BJ (cell line): Measurements from ENCODE around the gene ARHGAP25. TPM values are rescaled to one million over a fixed set of nuclear protein-coding genes. Genes with fewer than 3 reads are reported as not detected.

Experiments
- CTCF ChIA-PET: fragments of 350-600 bp; formaldehyde crosslinking; extraction: SDS; loops from one replicate; lab custom pipeline; 2021; ENCODE audit warnings: antibody characterized with exemption, inconsistent platforms; lab: Yijun Ruan, JAX
- POLR2A ChIA-PET: fragments of 300-600 bp; sonication (Branson Sonifier 250); formaldehyde crosslinking; extraction: SDS; loops from one replicate; lab custom pipeline; 2021; ENCODE audit warnings: antibody characterized with exemption; lab: Charles Lee
- DNase-seq: peaks from one replicate; pipeline ENCODE4 v3.0.0-alpha.2; 2011; ENCODE audit warnings: low read depth
- H3K27me3 ChIP-seq: 2 replicates; pipeline ENCODE4 v1.6.0; 2011; ENCODE audit warnings: low read length; ENCODE audit not compliant: control insufficient read depth, insufficient read depth
- H3K36me3 ChIP-seq: 2 replicates; pipeline ENCODE4 v1.5.1; 2011; ENCODE audit warnings: low read length; ENCODE audit not compliant: control insufficient read depth, insufficient read depth
- H3K4me3 ChIP-seq: 2 replicates; pipeline ENCODE4 v1.5.1; 2011; ENCODE audit warnings: low read depth, mild to moderate bottlenecking, control low read depth, low read length
- polyA plus RNA-seq: library from polyadenylated mRNA; depleted of rRNA; stranded (reverse); fragments of >200 nt; gene quantifications from 2 replicates; pipeline ENCODE4 v1.2.3, GENCODE V29; 2011
- TF ChIP-seq, protein P1 (sequence below): IDR thresholded peaks from 2 replicates; pipeline ENCODE4 v1.5.1; 2011; ENCODE audit warnings: low read depth, mild to moderate bottlenecking, control low read depth, inconsistent platforms, low read length, moderate library complexity; ENCODE audit not compliant: insufficient read depth

Gene ARHGAP25
- polyA plus RNA-seq, 1 experiment: not detected

DNA sequence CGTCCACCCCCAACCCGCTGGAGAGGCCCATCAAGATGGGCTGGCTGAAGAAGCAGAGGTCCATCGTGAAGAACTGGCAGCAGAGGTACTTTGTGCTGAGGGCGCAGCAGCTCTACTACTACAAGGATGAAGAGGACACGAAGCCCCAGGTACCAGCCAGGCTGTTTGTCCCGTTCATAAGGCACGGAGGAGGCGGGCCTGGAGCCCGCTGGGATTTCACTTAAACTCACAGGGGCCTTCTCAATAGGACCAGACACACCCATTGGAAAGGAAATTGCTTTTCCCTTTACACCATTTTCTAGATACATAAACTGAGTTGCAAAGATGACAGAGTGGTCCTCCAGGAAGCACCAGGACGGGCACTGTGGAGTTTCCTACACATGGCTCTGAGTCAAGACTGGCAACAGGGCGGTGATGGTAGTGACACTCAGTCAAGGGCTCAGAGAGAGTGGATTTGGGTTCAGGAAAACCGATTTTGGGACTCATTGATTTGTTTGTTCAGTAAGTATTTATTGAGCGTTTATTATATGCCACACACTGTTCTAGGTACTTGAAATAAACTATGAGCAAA, 40.7 kb downstream of the ARHGAP25 start:
- Histone ChIP-seq H3K36me3 (no peaks in the 10 kb centered on the region), H3K4me3 (no peak overlapping the region), H3K27me3 (0 out of 2 replicates have a peak, but pooled peaks cover 2% of the 10 kb centered on the region)
- ChIA-PET POLR2A (no interaction called here), CTCF (no interaction called here)
- TF ChIP-seq, protein P1, sequence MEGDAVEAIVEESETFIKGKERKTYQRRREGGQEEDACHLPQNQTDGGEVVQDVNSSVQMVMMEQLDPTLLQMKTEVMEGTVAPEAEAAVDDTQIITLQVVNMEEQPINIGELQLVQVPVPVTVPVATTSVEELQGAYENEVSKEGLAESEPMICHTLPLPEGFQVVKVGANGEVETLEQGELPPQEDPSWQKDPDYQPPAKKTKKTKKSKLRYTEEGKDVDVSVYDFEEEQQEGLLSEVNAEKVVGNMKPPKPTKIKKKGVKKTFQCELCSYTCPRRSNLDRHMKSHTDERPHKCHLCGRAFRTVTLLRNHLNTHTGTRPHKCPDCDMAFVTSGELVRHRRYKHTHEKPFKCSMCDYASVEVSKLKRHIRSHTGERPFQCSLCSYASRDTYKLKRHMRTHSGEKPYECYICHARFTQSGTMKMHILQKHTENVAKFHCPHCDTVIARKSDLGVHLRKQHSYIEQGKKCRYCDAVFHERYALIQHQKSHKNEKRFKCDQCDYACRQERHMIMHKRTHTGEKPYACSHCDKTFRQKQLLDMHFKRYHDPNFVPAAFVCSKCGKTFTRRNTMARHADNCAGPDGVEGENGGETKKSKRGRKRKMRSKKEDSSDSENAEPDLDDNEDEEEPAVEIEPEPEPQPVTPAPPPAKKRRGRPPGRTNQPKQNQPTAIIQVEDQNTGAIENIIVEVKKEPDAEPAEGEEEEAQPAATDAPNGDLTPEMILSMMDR: no peak
- DNase-seq: no peak

DNA sequence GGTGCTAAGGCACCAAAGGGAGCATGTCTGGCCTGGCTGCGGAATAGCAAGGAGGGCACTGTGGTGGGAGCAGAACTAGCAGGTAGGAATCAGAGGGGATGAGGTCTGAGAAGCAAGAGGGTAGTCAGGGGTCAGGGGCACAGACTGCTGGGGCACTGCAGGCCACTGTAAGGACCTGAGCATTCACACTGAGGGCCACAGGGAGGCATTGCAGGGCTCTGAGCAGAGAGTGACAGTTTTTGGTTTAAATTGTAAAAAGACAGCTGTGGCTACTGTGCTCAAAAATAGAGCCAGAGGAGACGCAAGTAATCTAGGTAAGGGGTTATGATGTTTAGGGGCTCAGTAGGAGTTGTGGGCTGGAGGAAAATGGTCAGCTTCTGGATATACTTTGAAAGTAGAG, 41.5 kb downstream of the ARHGAP25 start:
- Histone ChIP-seq H3K27me3 (0 out of 2 replicates have a peak, but pooled peaks cover 2% of the 10 kb centered on the region), H3K4me3 (no peak overlapping the region), H3K36me3 (no peaks in the 10 kb centered on the region)
- no peak for DNase-seq
- ChIA-PET POLR2A (interaction anchor here (0.6 kb wide), 1 partner anchor 28 kb away, joined by 3 read pairs; no protein-coding TSS in a partner anchor), CTCF (interaction anchor here (1.0 to 1.1 kb wide), 2 partner anchors 16 to 24 kb away, joined by 3 to 4 read pairs; no protein-coding TSS in a partner anchor)
- TF ChIP-seq, protein P1: no peak

DNA sequence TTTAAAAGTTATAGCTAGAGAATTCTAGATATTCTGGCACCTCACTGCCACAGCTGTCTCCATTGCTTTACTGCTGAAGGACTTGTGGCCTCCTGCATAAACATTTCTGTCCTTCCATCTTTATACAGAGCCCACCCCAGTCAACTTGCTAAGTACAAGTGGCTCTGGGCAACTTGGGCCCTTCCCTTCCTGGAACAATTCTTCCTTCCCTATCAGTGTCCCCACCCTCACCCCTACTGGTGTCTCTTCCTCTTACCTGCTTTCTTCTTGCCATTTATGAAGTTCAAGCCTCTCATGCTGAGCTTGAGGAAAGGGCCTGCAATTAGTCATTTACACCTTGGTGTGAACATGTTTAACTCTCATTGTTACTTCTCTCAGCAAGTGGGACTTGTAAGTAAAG, 45.0 kb downstream of the ARHGAP25 start:
- CTCF ChIA-PET: interaction anchor here (1.2 to 2.0 kb wide), 2 partner anchors 27 to 59 kb away, joined by 5 read pairs; no protein-coding TSS in a partner anchor
- peaks cover 5% of the 10 kb centered on the region; the same call in 1 of the 2 replicates for H3K27me3 ChIP-seq
- no peaks in the 10 kb centered on the region for H3K36me3 ChIP-seq
- TF ChIP-seq, protein P1: no peak
- DNase-seq: no peak
- POLR2A ChIA-PET: no interaction called here
- H3K4me3 ChIP-seq: no peak overlapping the region

DNA sequence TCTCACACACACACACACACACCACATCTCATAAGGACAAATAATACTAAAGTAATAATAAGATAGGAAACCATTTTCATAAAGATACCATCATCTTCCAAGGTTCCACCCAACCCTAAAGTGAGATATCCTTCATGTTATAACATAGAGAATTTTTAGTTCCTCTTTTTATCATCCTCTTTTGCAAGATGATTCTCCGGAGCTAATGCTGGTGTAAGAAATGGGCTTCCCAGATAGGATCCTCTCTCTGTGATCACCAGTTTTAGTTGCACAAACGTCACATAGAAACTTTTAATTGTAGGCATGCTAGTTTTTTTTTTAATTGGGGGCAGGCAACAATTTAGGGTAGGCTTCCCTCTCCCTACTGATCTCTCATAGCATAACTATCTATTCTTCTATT, 49.6 kb downstream of the ARHGAP25 start:
- TF ChIP-seq, protein P1: no peak
- POLR2A ChIA-PET: no interaction called here
- Histone ChIP-seq H3K4me3 (no peak overlapping the region), H3K36me3 (no peaks in the 10 kb centered on the region), H3K27me3 (peaks cover 10% of the 10 kb centered on the region)
- CTCF ChIA-PET: no interaction called here
- DNase-seq: no peak

DNA sequence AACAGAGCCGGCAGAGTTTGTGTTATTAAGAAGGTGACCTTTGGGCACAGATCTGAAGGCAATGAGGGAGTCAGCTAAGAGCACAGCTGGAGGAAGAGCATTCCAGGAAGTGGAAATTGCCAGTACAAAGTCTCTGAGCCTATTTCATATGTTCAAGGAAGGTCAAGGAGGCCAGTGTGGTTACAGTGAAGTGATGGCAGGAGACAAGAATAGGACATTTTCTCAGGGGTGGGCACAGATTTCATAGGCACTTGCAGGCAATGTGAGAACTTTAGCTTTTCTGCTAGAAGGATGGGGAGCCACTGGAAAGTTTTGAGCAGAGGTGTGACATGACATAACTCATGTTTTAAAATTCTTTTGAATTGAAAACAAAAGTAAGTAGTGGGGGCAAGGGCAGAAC, 50.3 kb downstream of the ARHGAP25 start:
- peaks cover 8% of the 10 kb centered on the region for H3K27me3 ChIP-seq

More for the DNA sequence above, 50.3 kb downstream of the ARHGAP25 start:
- DNase-seq: no peak
- TF ChIP-seq, protein P1: no peak
- no peak overlapping the region for H3K4me3 ChIP-seq
- ChIA-PET CTCF (no interaction called here), POLR2A (no interaction called here)
- no peaks in the 10 kb centered on the region for H3K36me3 ChIP-seq
